Measurements from ENCODE around the gene BEGAIN. TPM values are rescaled to one million over a fixed set of nuclear protein-coding genes. Genes with fewer than 3 reads are reported as not detected.

BEGAIN gene
- total RNA-seq, 1 donor from 2014 or later, result 1.3 TPM

DNA sequence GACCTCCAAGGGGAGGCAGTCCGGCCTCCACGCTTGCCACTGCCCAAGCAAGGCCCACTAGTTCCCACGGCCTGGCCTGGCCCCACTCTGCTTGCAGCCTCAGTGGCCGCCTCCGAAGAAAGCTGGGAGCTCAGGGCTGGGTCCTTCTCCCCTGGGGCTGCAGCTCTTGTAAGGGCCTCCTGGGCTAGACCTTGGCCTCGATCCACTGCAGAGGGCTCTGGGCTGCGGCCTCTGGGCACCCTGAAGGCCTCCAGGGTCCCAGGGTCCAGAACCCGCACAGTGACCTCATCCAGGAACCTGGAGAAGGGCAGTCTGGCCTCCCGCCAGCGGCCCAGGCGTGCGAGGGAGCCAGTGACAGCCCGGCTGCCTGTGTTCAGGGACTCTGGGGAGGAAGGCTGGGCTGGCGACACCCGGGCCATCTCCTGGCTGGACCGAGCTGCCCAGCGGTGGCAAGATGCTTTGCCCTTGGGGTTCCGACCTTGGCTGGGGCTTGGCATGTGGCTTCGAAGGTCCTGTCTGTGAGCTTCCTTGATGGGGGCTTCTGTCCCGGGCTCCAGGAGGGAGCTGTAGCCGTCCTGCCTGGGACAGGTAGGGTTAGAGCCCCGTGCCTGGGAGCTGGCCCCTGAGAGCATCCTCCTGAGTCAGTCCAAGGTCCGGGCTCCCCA is 9.8 kb downstream of the BEGAIN start:
- DNase-seq, result peak; percentile 46

DNA sequence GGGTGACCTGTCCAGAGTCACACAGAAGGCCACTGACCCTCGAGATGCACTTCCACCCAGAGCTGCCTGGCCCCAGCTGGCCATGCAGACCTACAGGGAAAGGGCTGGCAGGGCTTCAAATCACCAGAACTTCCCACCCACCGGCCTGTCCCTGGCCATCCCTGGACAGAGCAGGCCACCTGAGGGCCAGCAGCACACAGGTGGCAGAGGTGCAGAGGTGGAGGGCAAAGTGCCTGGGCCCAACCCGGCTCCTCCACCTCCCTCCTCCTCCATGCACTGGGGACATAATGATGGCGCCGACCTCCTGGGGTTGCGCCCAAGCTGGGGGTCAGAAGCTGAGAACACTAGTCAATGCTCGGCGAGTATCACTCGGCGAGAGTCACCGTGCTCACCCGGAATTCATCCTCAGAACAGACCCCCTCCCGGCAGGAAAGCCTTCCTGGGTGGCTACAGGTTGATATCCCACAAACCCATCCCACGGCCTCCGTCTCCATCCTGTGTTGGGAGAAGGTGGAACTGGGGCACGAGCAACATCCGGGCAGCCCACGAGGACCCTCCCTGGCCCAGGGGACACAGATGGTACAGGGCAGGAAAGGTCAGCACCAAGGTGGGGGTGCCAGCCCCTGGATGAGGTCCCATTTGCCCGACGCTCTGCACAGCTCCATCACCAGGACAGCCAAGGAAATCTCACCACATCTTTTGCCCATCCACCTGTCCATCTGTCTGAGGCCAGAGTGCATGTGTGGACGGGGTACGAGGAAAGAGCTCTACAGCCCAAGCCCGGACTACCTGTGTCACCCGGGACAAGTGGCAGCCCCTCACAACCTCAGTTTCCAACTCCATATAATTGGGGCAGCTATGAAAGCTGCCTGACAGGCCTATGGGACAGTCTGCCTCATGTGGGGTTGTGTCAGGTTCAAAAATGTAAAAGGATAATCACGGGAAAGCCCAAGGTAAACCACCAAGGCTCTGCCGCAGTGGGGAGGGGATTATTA is 10.8 kb downstream of the BEGAIN start:
- H3K27me3 ChIP-seq (ENCODE audit: low read depth), result peaks cover 25% of the 10 kb centered on the region
- peaks cover 4% of the 10 kb centered on the region for H3K9me3 ChIP-seq
- no peak overlapping the region for H3K4me3 ChIP-seq
- intact Hi-C loops (cut with DNase I), result no loop called here
- H3K27ac ChIP-seq, result no peak overlapping the region
- DNase-seq, result peak; percentile 36
- no peaks in the 10 kb centered on the region for H3K4me1 ChIP-seq
- H3K36me3 ChIP-seq, result no peaks in the 10 kb centered on the region
- TF ChIP-seq, protein P1, sequence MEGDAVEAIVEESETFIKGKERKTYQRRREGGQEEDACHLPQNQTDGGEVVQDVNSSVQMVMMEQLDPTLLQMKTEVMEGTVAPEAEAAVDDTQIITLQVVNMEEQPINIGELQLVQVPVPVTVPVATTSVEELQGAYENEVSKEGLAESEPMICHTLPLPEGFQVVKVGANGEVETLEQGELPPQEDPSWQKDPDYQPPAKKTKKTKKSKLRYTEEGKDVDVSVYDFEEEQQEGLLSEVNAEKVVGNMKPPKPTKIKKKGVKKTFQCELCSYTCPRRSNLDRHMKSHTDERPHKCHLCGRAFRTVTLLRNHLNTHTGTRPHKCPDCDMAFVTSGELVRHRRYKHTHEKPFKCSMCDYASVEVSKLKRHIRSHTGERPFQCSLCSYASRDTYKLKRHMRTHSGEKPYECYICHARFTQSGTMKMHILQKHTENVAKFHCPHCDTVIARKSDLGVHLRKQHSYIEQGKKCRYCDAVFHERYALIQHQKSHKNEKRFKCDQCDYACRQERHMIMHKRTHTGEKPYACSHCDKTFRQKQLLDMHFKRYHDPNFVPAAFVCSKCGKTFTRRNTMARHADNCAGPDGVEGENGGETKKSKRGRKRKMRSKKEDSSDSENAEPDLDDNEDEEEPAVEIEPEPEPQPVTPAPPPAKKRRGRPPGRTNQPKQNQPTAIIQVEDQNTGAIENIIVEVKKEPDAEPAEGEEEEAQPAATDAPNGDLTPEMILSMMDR (IDR thresholded peaks at IDR 0.05), result no peak
- ATAC-seq, result no peak

More for the DNA sequence above, 9.8 kb downstream of the BEGAIN start:
- H3K9me3 ChIP-seq, result peaks cover 4% of the 10 kb centered on the region
- no peak for ATAC-seq
- intact Hi-C loops (cut with DNase I), result no loop called here
- no peaks in the 10 kb centered on the region for H3K36me3 ChIP-seq
- no peak overlapping the region for H3K27ac ChIP-seq
- no peaks in the 10 kb centered on the region for H3K4me1 ChIP-seq
- H3K27me3 ChIP-seq (ENCODE audit: low read depth), result peaks cover 14% of the 10 kb centered on the region
- TF ChIP-seq, protein P1 (IDR thresholded peaks at IDR 0.05), result no peak
- no peak overlapping the region for H3K4me3 ChIP-seq

DNA sequence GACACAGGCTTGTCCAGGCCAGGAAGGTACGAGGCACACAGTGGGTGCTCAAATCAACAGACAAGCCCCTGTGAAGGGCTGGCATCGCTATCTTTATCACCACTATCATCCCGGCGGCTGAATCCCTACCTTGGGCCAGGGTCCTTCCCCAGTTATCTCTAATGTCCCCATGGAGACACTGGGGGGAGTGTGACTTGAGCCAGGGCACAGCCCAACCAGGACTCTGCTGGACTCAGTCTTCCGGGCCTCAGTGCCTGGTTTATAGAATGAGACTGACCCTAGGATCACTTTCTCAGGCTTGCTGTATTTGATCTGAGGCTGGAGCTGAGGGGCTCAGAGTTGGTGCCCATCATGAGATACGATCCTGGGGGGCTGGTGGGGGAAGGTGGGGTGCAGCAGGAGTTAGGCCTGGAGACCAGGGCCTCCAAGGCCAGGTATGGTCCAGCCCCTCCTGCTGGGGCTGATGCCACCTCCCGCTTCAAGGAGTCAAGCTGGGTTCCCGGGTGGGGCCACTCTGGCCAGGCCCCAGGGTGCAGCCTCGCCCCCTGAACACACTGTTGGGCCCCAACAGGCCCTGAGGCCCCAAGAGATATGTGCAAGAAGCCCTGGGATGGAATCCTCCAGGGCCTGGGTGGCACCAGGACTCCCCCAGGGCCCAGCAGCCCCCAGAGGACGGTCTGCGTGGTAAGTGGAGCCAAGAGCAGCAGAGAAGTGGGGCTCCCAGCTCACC is 11.8 kb downstream of the BEGAIN start:
- intact Hi-C loops (cut with DNase I), result no loop called here
- no peaks in the 10 kb centered on the region for H3K4me1 ChIP-seq
- H3K9me3 ChIP-seq, result peaks cover 4% of the 10 kb centered on the region
- peaks cover 34% of the 10 kb centered on the region for H3K27me3 ChIP-seq (ENCODE audit: low read depth)
- DNase-seq (no peak), ATAC-seq (no peak)
- no peak overlapping the region for H3K27ac ChIP-seq
- TF ChIP-seq, protein P1 (IDR thresholded peaks at IDR 0.05), result no peak
- no peaks in the 10 kb centered on the region for H3K36me3 ChIP-seq
- no peak overlapping the region for H3K4me3 ChIP-seq

DNA sequence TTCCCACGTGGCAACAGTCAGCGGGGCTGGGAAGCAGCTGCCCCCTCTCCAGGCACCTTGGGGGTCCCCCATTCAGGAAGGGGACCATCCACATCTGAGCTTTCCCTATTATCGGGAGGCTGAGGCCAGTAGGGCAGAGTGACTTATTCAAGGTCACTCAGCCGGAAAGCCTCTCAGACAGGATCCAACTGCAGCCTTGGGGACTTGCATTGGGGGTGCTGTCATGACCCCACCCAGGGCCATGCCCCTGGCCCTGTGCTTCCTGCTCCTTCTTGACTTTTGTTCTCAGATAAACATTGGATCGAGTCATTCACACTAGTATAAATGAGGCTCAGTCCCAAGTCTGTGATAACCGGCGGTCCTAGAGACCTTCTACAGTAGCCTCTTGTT is 12.6 kb downstream of the BEGAIN start:
- no peaks in the 10 kb centered on the region for H3K4me1 ChIP-seq
- no peak overlapping the region for H3K27ac ChIP-seq
- H3K27me3 ChIP-seq (ENCODE audit: low read depth), result peaks cover 42% of the 10 kb centered on the region
- intact Hi-C loops (cut with DNase I), result no loop called here
- no peaks in the 10 kb centered on the region for H3K36me3 ChIP-seq
- H3K9me3 ChIP-seq, result peaks cover 4% of the 10 kb centered on the region
- ATAC-seq (no peak), DNase-seq (no peak)
- H3K4me3 ChIP-seq, result no peak overlapping the region
- TF ChIP-seq, protein P1 (IDR thresholded peaks at IDR 0.05), result no peak

Data from lower lobe of right lung (tissue), 2 donors.